Sigmoid colon (tissue), 7 donors: ENCODE data around the gene ATP6AP1. TPM values are rescaled to one million over a fixed set of nuclear protein-coding genes. Genes with fewer than 3 reads are reported as not detected.

ENCODE experiments used
- DNase-seq: peaks from one replicate; pipeline ENCODE4 v3.0.0-alpha.2; 2019
- H3K27ac ChIP-seq, 4 donors: fragments of 200-600 bp; sonication (generic); one replicate each; pipeline ENCODE4 v1.5.1; 2016 to 2019; ENCODE audit warnings: mild to moderate bottlenecking in 1 of 4
- H3K27me3 ChIP-seq, 3 donors: fragments of 200-600 bp; sonication (generic); one replicate each; pipeline ENCODE4 v1.5.1; 2019; ENCODE audit warnings: mild to moderate bottlenecking in 1 of 3
- H3K36me3 ChIP-seq, 4 donors: fragments of 200-600 bp; sonication (generic); one replicate each; pipeline ENCODE4 v1.5.1; 2016 to 2019
- H3K4me1 ChIP-seq, 4 donors: fragments of 200-600 bp; sonication (generic); one replicate each; pipeline ENCODE4 v1.5.1; 2017 to 2019
- H3K4me3 ChIP-seq, 4 donors: fragments of 200-600 bp; sonication (generic); one replicate each; pipeline ENCODE4 v1.5.1; 2017 to 2019; ENCODE audit warnings: mild to moderate bottlenecking in 2 of 4, moderate library complexity in 1 of 4
- H3K9me3 ChIP-seq, 4 donors: fragments of 200-600 bp in 3 of 4; sonication (generic) in 3 of 4; one replicate each; pipeline versions ENCODE4 v1.5.1 to v1.6.1; 2013 to 2019
- CTCF ChIP-seq, 4 experiments: fragments of 450-650 bp in 3 of 4; fragments of 200-600 bp in 1 of 4; IDR thresholded peaks; one replicate each; pipeline ENCODE4 v1.5.1; 2016 to 2019; ENCODE audit warnings: antibody characterized with exemption in 4 of 4, mild to moderate bottlenecking in 3 of 4, moderate library complexity in 2 of 4
- EP300 ChIP-seq, 4 donors: sonication (generic); formaldehyde crosslinking; IDR thresholded peaks; one replicate each; pipeline ENCODE4 v1.6.1; 2017; ENCODE audit warnings: antibody characterized with exemption in 4 of 4
- POLR2A ChIP-seq, 2 donors: fragments of 450-650 bp; IDR thresholded peaks; one replicate each; pipeline ENCODE4 v1.6.1; 2016; ENCODE audit warnings: antibody characterized with exemption in 2 of 2, mild to moderate bottlenecking in 2 of 2, moderate library complexity in 2 of 2
- POLR2AphosphoS5 ChIP-seq, 4 donors: sonication (generic); formaldehyde crosslinking; IDR thresholded peaks; one replicate each; pipeline ENCODE4 v1.6.1; 2017; ENCODE audit warnings: antibody characterized with exemption in 4 of 4
- WGBS, 2 donors: extraction: QIAGEN DNeasy Blood & Tissue Kit; methylation state at CpG; one replicate each; pipeline ENCODE4 v1.1.7; 2013; 5-methylcytosine and 5-hydroxymethylcytosine counted together
- intact Hi-C: fragments of 100-400 bp; cut with DNase I; formaldehyde crosslinking; loops from one replicate; pipeline ENCODE4 v1.15.1; 2023
- polyA plus RNA-seq, 3 donors: library from polyadenylated mRNA; stranded (reverse); fragments of 200-250 nt; gene quantifications; one replicate each; pipeline ENCODE4 v1.2.3, GENCODE V29; 2013
- total RNA-seq, 4 donors: library from RNA; depleted of rRNA; stranded (reverse); fragments of >200 nt; gene quantifications; one replicate each; pipeline ENCODE4 v1.1.0, GENCODE V29; 2016
- donor health status: healthy with polysubstance abuse.
- donor health status: Bipolar disorder and iron deficiency.
- donor health status: healthy.

The ATP6AP1 gene
- total and polyA plus RNA-seq, 7 donors = 16.5 to 87.7 (median 30.5) TPM

GRCh38 chrX:154430916-154431315 lies 2.4 kb downstream of the ATP6AP1 start:
- H3K27me3 ChIP-seq = no peaks in the 10 kb centered on the region
- 64 to 74% methylated on average over 7 of the region's 7 CpGs for WGBS, 2 donors
- H3K27ac ChIP-seq = peak overlapping the region in 1 of 4 donors; percentile 34
- no peak for TF ChIP-seq CTCF (IDR thresholded peaks at IDR 0.05)
- TF ChIP-seq POLR2A (IDR thresholded peaks at IDR 0.05) = no peak
- no peak for TF ChIP-seq POLR2AphosphoS5 (IDR thresholded peaks at IDR 0.05)
- TF ChIP-seq EP300 (IDR thresholded peaks at IDR 0.05) = no peak
- DNase-seq = no peak
- intact Hi-C loops = no loop called here
- H3K4me3 ChIP-seq = no peak overlapping the region
- H3K9me3 ChIP-seq = no peaks in the 10 kb centered on the region
- H3K4me1 ChIP-seq = peaks cover 0 to 25% (median 16%) of the 10 kb centered on the region in 4 donors
- peaks cover 0 to 40% (median 0%) of the 10 kb centered on the region in 4 donors for H3K36me3 ChIP-seq

- no peak for TF ChIP-seq POLR2AphosphoS5 (IDR thresholded peaks at IDR 0.05)
- no peak for TF ChIP-seq EP300 (IDR thresholded peaks at IDR 0.05)
- no peak for TF ChIP-seq CTCF (IDR thresholded peaks at IDR 0.05)
- no peak for TF ChIP-seq POLR2A (IDR thresholded peaks at IDR 0.05)
- Histone ChIP-seq H3K27me3 (no peaks in the 10 kb centered on the region), H3K4me1 (peaks cover 0 to 28% (median 16%) of the 10 kb centered on the region in 4 donors), H3K36me3 (peaks cover 0 to 40% (median 0%) of the 10 kb centered on the region in 4 donors), H3K9me3 (no peaks in the 10 kb centered on the region), H3K4me3 (no peak overlapping the region), H3K27ac (peak overlapping the region in 1 of 4 donors; percentile 34)
- no peak for DNase-seq
- intact Hi-C loops = no loop called here
- WGBS, 2 donors = 70 to 90% methylated on average over 5 of the region's 5 CpGs
Measured at GRCh38 chrX:154431341-154431740, 2.9 kb downstream of the ATP6AP1 start.

- WGBS, 2 donors = 92 to 94% methylated on average over 8 of the region's 8 CpGs
- peaks cover 0 to 40% (median 0%) of the 10 kb centered on the region in 4 donors for H3K36me3 ChIP-seq
- intact Hi-C loops = no loop called here
- peaks cover 0 to 28% (median 16%) of the 10 kb centered on the region in 4 donors for H3K4me1 ChIP-seq
- no peaks in the 10 kb centered on the region for H3K27me3 ChIP-seq
- no peak overlapping the region for H3K27ac ChIP-seq
- no peaks in the 10 kb centered on the region for H3K9me3 ChIP-seq
- TF ChIP-seq EP300 (IDR thresholded peaks at IDR 0.05) (no peak), POLR2AphosphoS5 (IDR thresholded peaks at IDR 0.05) (no peak), CTCF (IDR thresholded peaks at IDR 0.05) (no peak), POLR2A (IDR thresholded peaks at IDR 0.05) (no peak)
- H3K4me3 ChIP-seq = no peak overlapping the region
- no peak for DNase-seq
Measured at GRCh38 chrX:154432210-154432609, 3.7 kb downstream of the ATP6AP1 start.

- no peak overlapping the region for H3K4me3 ChIP-seq
- H3K27me3 ChIP-seq = no peaks in the 10 kb centered on the region
- peaks cover 0 to 40% (median 0%) of the 10 kb centered on the region in 4 donors for H3K36me3 ChIP-seq
- no peak for DNase-seq
- peaks cover 0 to 32% (median 22%) of the 10 kb centered on the region in 4 donors for H3K4me1 ChIP-seq
- 89 to 92% methylated on average over 7 of the region's 7 CpGs for WGBS, 2 donors
- intact Hi-C loops = no loop called here
- TF ChIP-seq CTCF (IDR thresholded peaks at IDR 0.05) = no peak
- no peak for TF ChIP-seq POLR2AphosphoS5 (IDR thresholded peaks at IDR 0.05)
- TF ChIP-seq POLR2A (IDR thresholded peaks at IDR 0.05) = no peak
- no peak for TF ChIP-seq EP300 (IDR thresholded peaks at IDR 0.05)
- H3K9me3 ChIP-seq = no peaks in the 10 kb centered on the region
- no peak overlapping the region for H3K27ac ChIP-seq
Measured at GRCh38 chrX:154433605-154434004, 5.1 kb downstream of the ATP6AP1 start.
